ENCODE results near the gene MLPH.

Gene MLPH

GRCh38 chr2:237519506-237520245 is 32.6 kb downstream of the MLPH start:
- DNase-seq (ENCODE audit: low read depth): no peak

GRCh38 chr2:237520290-237520689 is 33.2 kb downstream of the MLPH start:
- DNase-seq (ENCODE audit: low read depth): no peak

GRCh38 chr2:237524631-237525030 is 37.6 kb downstream of the MLPH start:
- DNase-seq (ENCODE audit: low read depth): no peak

- no peak for DNase-seq (ENCODE audit: low read depth)
Measured at GRCh38 chr2:237525559-237526157, 38.6 kb downstream of the MLPH start.

GRCh38 chr2:237527233-237527632 is 40.2 kb downstream of the MLPH start:
- no peak for DNase-seq (ENCODE audit: low read depth)

GRCh38 chr2:237527766-237528165 is 40.7 kb downstream of the MLPH start:
- no peak for DNase-seq (ENCODE audit: low read depth)

- DNase-seq (ENCODE audit: low read depth): no peak
Measured at GRCh38 chr2:237529452-237530402, 42.7 kb downstream of the MLPH start.

GRCh38 chr2:237530472-237531433 is 43.7 kb downstream of the MLPH start:
- no peak for DNase-seq (ENCODE audit: low read depth)

GRCh38 chr2:237532160-237532559 is 45.1 kb downstream of the MLPH start:
- no peak for DNase-seq (ENCODE audit: low read depth)

GRCh38 chr2:237533668-237534161 is 46.7 kb downstream of the MLPH start:
- no peak for DNase-seq (ENCODE audit: low read depth)

GRCh38 chr2:237534380-237534779 is 47.3 kb downstream of the MLPH start:
- DNase-seq (ENCODE audit: low read depth): no peak

GRCh38 chr2:237535385-237536082 is 48.5 kb downstream of the MLPH start:
- no peak for DNase-seq (ENCODE audit: low read depth)

GRCh38 chr2:237536083-237536415 is 49.0 kb downstream of the MLPH start:
- no peak for DNase-seq (ENCODE audit: low read depth)

- no peak for DNase-seq (ENCODE audit: low read depth)
Measured at GRCh38 chr2:237536617-237537016, 49.6 kb downstream of the MLPH start.

GRCh38 chr2:237538001-237538720 is 51.1 kb downstream of the MLPH start:
- DNase-seq (ENCODE audit: low read depth): no peak

GRCh38 chr2:237538901-237539300 is 51.9 kb downstream of the MLPH start:
- no peak for DNase-seq (ENCODE audit: low read depth)

- DNase-seq (ENCODE audit: low read depth): no peak
Measured at GRCh38 chr2:237539681-237540080, 52.6 kb downstream of the MLPH start.

GRCh38 chr2:237540223-237540775 is 53.2 kb downstream of the MLPH start:
- DNase-seq (ENCODE audit: low read depth): no peak

- DNase-seq (ENCODE audit: low read depth): no peak
Measured at GRCh38 chr2:237540823-237541222, 53.8 kb downstream of the MLPH start.

GRCh38 chr2:237541243-237541642 is 54.2 kb downstream of the MLPH start:
- no peak for DNase-seq (ENCODE audit: low read depth)
